GM12872 (cell line): ENCODE measurements around the gene LARP4B.

Source experiments
- TF ChIP-seq, protein P1 (sequence below): IDR thresholded peaks from 3 replicates; pipeline ENCODE4 v1.5.1; 2011; ENCODE audit warnings: low read depth, mild to moderate bottlenecking, low read length, moderate library complexity; ENCODE audit not compliant: insufficient read depth

The LARP4B gene

DNA sequence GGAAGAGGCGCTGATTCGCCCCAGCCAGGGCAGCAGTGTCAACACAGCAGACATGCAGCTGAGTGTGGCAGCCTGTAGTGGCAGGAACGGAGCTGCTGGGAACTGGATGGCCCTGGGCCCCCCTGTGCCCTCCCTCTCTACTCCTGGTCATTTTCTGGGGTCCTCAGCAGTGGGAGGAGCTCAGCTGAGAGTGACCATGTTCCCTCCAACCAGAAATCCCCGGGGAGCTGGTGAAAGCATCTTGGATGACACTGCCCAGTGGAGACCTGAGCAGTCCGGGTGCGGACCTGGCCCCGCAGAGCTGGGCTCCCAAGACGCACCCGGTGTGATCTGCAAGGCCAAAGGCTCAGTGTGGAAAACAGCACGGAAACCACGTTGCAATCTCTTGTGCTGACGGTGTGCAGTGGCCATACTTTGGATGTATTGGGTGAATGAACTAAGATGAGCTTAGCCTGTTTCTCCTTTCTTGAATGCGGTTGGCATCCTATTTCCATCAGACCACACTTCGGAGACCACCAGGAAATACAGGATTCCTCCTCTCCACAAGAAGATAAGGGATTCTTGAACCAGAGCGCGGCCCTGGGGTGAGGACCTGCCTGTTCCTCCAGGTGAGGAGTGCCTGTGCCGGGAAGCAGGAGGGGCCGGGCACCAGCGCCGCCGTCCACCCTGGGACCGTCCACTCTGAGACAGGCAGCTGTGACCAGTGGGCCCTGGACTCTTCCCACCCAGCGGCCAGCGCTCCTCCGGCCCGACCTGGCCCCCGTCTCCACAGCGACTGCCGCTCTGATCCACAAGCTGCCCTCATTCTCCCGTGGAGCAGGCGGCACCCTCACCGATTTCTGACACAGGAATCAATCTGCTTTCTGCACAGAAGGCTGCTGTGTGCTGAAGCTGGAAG is 148.5 kb downstream of the LARP4B start:
- TF ChIP-seq, protein P1, sequence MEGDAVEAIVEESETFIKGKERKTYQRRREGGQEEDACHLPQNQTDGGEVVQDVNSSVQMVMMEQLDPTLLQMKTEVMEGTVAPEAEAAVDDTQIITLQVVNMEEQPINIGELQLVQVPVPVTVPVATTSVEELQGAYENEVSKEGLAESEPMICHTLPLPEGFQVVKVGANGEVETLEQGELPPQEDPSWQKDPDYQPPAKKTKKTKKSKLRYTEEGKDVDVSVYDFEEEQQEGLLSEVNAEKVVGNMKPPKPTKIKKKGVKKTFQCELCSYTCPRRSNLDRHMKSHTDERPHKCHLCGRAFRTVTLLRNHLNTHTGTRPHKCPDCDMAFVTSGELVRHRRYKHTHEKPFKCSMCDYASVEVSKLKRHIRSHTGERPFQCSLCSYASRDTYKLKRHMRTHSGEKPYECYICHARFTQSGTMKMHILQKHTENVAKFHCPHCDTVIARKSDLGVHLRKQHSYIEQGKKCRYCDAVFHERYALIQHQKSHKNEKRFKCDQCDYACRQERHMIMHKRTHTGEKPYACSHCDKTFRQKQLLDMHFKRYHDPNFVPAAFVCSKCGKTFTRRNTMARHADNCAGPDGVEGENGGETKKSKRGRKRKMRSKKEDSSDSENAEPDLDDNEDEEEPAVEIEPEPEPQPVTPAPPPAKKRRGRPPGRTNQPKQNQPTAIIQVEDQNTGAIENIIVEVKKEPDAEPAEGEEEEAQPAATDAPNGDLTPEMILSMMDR: no peak

DNA sequence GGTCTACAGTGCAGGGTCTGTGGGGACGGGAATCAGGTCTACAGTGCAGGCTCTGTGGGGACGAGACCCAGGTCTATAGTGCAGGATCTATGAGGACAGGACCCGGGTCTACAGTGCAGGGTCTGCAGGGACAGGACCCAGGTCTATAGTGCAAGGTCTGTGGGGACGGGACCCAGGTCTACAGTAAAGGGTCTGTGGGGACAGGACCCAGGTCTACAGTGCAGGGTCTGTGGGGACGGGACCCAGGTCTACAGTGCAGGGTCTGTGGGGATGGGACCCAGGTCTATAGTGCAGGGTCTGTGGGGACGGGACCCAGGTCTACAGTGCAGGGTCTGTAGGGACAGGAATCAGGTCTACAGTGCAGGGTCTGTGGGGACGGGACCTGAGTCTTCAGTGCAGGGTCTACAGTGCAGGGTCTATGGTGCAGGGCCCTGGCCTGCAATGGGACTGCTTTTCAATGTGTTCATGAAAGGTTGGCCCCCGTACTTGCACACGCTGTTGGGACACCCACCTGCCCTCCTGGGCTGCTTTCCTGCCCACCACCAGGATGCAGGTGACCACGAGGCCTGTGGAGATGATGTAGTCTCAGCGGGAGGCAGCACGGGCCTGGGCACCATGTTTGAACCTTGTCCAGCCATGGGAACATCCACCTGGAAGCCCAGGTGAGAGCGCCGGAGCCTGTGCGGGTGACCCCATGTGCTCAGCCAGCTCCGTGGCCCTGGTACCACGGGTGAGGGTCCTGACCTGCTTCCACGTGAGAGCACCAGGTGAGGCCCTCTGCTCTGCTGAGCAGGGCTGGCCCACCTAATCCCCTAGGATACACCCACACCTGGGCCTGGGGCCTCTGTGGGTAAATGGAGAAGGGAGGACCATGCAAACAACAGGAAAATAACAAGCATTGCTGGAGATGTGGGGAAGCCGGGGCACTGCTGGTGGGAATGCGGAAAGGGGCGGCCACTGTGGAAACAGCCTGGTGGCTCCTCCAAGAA is 150.7 kb downstream of the LARP4B start:
- TF ChIP-seq, protein P1: no peak

DNA sequence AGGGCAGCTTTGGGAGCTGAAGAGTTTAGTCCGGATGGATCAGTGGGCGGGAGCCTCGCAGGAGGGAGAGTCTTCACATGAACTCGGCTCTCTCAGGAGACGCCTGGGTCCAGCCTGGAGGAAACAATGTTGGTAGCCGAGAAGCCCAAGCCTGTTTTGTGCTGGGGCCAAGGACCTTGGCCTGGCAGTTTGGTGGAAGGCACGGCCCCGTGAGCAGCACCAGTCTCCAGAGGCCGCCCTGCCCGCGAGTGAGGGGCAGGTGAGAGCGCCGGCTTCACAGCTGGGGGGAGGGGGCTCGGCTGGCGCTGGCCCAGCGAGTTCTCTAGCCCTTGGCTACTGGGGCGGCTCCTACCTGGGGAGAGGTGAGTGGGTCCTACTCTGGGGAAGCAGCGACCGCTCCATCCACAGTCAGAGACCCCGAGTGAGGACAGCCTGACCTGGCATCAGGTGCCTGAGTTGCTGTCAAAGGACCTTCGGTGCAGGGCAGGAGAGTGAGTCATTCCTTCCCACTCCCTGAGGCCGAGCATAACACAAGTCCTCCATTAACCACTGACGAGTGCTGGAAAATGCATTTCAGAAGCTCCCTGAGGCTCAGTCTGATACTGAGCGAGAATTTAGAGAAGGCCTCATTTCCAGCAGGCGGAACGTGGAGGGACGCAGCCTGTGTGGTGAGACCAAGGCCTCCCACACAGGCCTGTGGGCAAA is 152.7 kb downstream of the LARP4B start:
- TF ChIP-seq, protein P1: no peak

DNA sequence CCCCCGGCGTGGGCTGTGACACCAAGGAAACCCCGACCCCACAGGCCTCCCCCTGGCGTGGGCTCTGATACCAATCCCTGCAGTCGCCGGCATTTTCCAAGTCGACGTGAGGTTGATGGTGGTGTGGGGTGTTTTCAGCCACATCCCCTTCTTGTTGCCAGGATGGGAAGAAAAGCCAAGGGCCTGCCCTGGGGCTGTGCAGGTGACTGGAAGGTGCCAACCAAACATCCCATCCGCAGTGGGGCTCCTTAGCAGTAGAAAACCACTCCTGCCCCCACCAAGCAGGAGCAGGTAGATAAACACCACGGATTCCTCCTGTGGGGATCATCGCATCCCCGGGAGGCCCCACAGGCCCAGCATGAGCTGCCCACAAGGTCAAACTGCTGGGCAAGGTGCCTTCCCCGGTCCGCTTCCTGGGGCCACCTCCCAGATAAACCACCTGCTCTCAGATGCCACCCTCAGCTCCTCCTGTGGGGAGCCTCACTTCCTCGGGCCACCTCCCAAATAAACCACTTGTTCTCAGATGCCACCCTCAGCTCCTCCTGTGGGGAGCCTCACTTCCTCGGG is 153.5 kb downstream of the LARP4B start:
- TF ChIP-seq, protein P1: no peak

DNA sequence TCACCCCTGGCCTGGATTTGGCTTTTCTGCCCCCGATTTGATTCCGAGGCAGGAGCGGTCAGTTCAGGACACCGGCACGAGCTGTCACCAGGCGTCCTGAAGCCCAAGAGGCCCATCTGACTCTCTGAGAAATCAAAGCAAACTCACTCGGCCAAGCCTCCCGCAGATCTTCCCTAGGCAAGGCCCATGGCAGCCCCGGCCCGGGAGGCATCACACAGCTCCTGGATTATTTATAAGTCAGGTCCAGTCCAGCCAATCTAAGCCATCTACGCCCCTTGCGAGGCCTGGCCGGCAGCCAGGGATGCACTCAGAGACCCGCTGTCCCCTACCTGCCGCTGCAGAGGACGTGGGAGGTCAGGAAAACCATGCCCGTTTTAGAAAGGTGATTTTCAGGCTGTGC is 154.7 kb downstream of the LARP4B start:
- TF ChIP-seq, protein P1: no peak

DNA sequence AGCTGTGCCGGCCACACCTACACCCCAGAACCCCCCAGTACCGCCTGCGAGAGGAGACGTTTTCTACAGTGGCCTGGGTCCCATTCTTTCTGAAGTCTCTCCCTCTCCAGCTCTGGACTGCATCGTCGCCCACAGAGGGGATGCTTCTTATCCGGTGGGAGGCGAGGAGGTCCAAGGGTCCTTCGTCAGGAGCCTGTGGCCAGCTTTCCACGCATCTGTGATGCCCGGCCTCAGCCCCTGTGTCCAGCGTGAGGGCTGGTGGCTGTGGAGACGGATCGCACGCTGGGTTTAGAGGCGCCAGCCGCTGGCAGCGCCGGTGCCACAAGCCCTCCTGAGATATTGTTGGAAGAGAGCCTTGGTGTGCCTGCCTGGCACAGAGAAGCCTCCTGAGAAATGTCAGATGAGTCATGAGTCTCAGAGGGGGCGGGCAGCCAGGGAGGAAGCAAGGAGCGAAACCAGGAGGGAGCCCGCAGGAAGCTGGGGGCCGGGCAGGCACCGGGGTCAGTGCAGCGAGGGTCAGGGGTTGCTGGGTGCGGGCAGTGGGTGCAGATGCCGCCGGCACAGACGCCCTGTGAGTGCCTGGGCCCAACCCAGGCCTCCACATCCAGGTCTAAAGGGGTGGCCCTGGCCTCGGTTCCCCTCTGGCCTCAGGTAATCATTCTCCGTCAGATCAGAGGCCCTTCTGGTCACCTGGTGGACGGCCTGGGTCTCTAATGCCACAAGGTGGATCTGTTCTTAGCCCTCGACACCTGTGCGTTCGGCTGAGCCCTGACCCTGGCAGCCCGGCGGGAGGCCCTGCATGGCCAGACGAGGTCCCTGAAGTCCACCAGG is 156.0 kb downstream of the LARP4B start:
- TF ChIP-seq, protein P1: no peak
